Ovary (tissue), 9 donors: ENCODE results near the gene INTS4. TPM values are rescaled to one million over a fixed set of nuclear protein-coding genes. Genes with fewer than 3 reads are reported as not detected.

ENCODE experiments used
- DNase-seq, 5 donors: peaks; one replicate each; pipeline ENCODE4 v3.0.0-alpha.2; 2019 to 2020
- H3K27ac ChIP-seq, 2 donors: fragments of 200-600 bp; one replicate each; pipeline versions ENCODE4 v1.5.1 to v1.8.0; 2019 to 2022
- H3K27me3 ChIP-seq: fragments of 200-600 bp; one replicate; pipeline ENCODE4 v1.8.0; 2022
- H3K36me3 ChIP-seq: fragments of 200-600 bp; sonication (generic); one replicate; pipeline ENCODE4 v1.5.1; 2019
- H3K4me1 ChIP-seq: one replicate; pipeline ENCODE4 v1.8.1; 2013; ENCODE audit warnings: mild to moderate bottlenecking, moderate library complexity; ENCODE audit not compliant: insufficient read depth
- H3K4me3 ChIP-seq: fragments of 200-600 bp; sonication (generic); one replicate; pipeline ENCODE4 v1.5.1; 2017
- H3K9me3 ChIP-seq, 2 donors: fragments of 200-600 bp in 1 of 2; sonication (generic) in 1 of 2; one replicate each; pipeline versions ENCODE4 v1.5.1 to v1.8.1; 2013 to 2019; ENCODE audit warnings: mild to moderate bottlenecking in 1 of 2, moderate library complexity in 1 of 2
- CTCF ChIP-seq, 3 donors: fragments of 450-650 bp in 2 of 3; fragments of 200-600 bp in 1 of 3; IDR thresholded peaks; one replicate each; pipeline versions ENCODE4 v1.5.1 to v1.8.0; 2016 to 2022; ENCODE audit warnings: antibody characterized with exemption in 3 of 3, mild to moderate bottlenecking in 1 of 3
- EP300 ChIP-seq: sonication (generic); formaldehyde crosslinking; IDR thresholded peaks from one replicate; pipeline ENCODE4 v1.6.1; 2017; ENCODE audit warnings: antibody characterized with exemption
- POLR2A ChIP-seq: fragments of 450-650 bp; IDR thresholded peaks from one replicate; pipeline ENCODE4 v1.6.1; 2017; ENCODE audit warnings: antibody characterized with exemption, mild to moderate bottlenecking, moderate library complexity
- WGBS, 3 donors: extraction: QIAGEN DNeasy Blood & Tissue Kit in 1 of 3; methylation state at CpG; one replicate each; pipeline versions ENCODE4 v1.1.5 to v1.1.7; 2013 to 2017; 5-methylcytosine and 5-hydroxymethylcytosine counted together
- intact Hi-C, 4 donors: fragments of 100-400 bp; cut with DNase I; formaldehyde crosslinking; loops; one replicate each; pipeline versions ENCODE4 v1.11.0 to v1.15.1; 2022 to 2023
- polyA plus RNA-seq, 2 donors: library from polyadenylated mRNA; stranded (reverse); fragments of 200-250 nt in 1 of 2; fragments of 350-450 nt in 1 of 2; fragmentation: Illumina TruSeq in 1 of 2; extraction: RNeasy Lipid Tissue Mini Kit (QIAGEN cat#74804) in 1 of 2; gene quantifications; one replicate each; pipeline ENCODE4 v1.2.3, GENCODE V29; 2013 to 2014
- total RNA-seq, 7 donors: library from RNA; depleted of rRNA in 2 of 7; stranded (reverse); fragments of >200 nt in 2 of 7; fragmentation: NEBNext Ultra II Directional in 3 of 7; extraction: Animal tissue kit (Norgen Biotek cat#: 25700) in 3 of 7; gene quantifications; one replicate each; pipeline versions ENCODE4 v1.1.0 to v1.2.4, GENCODE V29; 2016 to 2023
- donor health status: DM: no; HTN: no; CAD: no; lungs with moderate emphysema.
- donor health status: DM: no; HTN: no; CAD: no.
- donor health status: Bipolar disorder and iron deficiency.
- donor health status: DM: yes; HTN: yes; CAD: no.
- donor health status: DM: no; HTN: no; CAD: no.
- donor health status: DM: yes; HTN: yes; CAD: no.

INTS4 gene
- total and polyA plus RNA-seq, 9 donors, result 15.7 to 37.7 (median 29.7) TPM

DNA sequence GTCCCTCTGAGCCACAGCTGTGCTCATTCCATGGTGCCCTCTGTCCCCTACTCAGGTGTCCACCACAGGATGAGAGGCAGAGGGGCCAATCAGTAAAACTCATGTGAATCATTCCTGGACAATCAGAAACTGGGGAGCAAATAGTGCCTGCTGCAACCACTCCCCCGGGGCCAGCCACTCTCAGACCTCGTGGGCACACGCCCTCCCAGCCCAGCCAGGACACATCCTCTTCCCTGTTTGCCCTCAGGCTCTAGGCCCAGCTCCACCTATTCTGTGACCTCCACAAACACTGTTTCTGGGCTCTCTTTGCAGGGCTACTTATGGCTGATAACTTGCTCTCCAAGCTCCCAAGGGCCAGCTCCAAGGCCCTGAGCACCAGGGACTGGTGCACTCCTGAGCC, 42.6 kb upstream of the INTS4 start:
- TF ChIP-seq EP300 (no peak), POLR2A (no peak), CTCF (IDR thresholded peaks at IDR 0.05) (no peak)
- no peaks in the 10 kb centered on the region for H3K27me3 ChIP-seq
- no peaks in the 10 kb centered on the region for H3K36me3 ChIP-seq
- H3K4me3 ChIP-seq, result no peak overlapping the region
- H3K9me3 ChIP-seq, result no peaks in the 10 kb centered on the region
- intact Hi-C loops, result no loop called here
- DNase-seq, result no peak
- H3K27ac ChIP-seq, result no peak overlapping the region
- WGBS, 3 donors, result 62 to 67% (median 64%) methylated on average over 3 of the region's 3 CpGs
- peaks cover 6% of the 10 kb centered on the region for H3K4me1 ChIP-seq

GRCh38 chr11:78036313-78036712, 41.8 kb upstream of the INTS4 start:
- H3K9me3 ChIP-seq, result no peaks in the 10 kb centered on the region
- H3K4me3 ChIP-seq, result no peak overlapping the region
- H3K27me3 ChIP-seq, result no peaks in the 10 kb centered on the region
- 78 to 91% (median 87%) methylated on average over 3 of the region's 3 CpGs for WGBS, 3 donors
- DNase-seq, result no peak
- H3K4me1 ChIP-seq, result peaks cover 6% of the 10 kb centered on the region
- no peaks in the 10 kb centered on the region for H3K36me3 ChIP-seq
- H3K27ac ChIP-seq, result no peak overlapping the region
- TF ChIP-seq POLR2A (no peak), EP300 (no peak), CTCF (IDR thresholded peaks at IDR 0.05) (no peak)
- intact Hi-C loops, result no loop called here

- Histone ChIP-seq H3K27ac (no peak overlapping the region), H3K4me3 (no peak overlapping the region), H3K9me3 (no peaks in the 10 kb centered on the region), H3K4me1 (peaks cover 4% of the 10 kb centered on the region), H3K36me3 (no peaks in the 10 kb centered on the region), H3K27me3 (no peaks in the 10 kb centered on the region)
- no peak for DNase-seq
- TF ChIP-seq CTCF (IDR thresholded peaks at IDR 0.05) (no peak), EP300 (no peak), POLR2A (no peak)
- intact Hi-C loops, result loop anchor here in 1 of 4 donors (5.0 kb wide), 1 partner anchor 1638 kb away; no protein-coding TSS in a partner anchor
- 64 to 74% (median 67%) methylated on average over 10 of the region's 10 CpGs for WGBS, 3 donors
Observed at GRCh38 chr11:78034623-78035022, 40.2 kb upstream of the INTS4 start.

- H3K36me3 ChIP-seq, result no peaks in the 10 kb centered on the region
- intact Hi-C loops, result loop anchor here in 1 of 4 donors (5.0 kb wide), 1 partner anchor 1639 kb away; no protein-coding TSS in a partner anchor
- no peak overlapping the region for H3K27ac ChIP-seq
- H3K4me1 ChIP-seq, result peaks cover 4% of the 10 kb centered on the region
- 52 to 88% (median 73%) methylated on average over 4 of the region's 4 CpGs for WGBS, 3 donors
- TF ChIP-seq EP300 (no peak), CTCF (IDR thresholded peaks at IDR 0.05) (no peak), POLR2A (no peak)
- no peak for DNase-seq
- no peaks in the 10 kb centered on the region for H3K9me3 ChIP-seq
- no peak overlapping the region for H3K4me3 ChIP-seq
- no peaks in the 10 kb centered on the region for H3K27me3 ChIP-seq
Observed at GRCh38 chr11:78033040-78033439, 38.6 kb upstream of the INTS4 start.
